K562 (cell line): Measurements from ENCODE around the gene POLR1D. TPM values are rescaled to one million over a fixed set of nuclear protein-coding genes. Genes with fewer than 3 reads are reported as not detected.

Source experiments
- ATAC-seq: fragments of 200-7000 bp; cut with Tn5 transposase; 3 replicates; pipeline ENCODE4 v1.9.1; 2020; ENCODE audit warnings: moderate library complexity
- BruUV-seq: library from RNA; stranded (reverse); fragments of 400-500 nt; replicated peaks from 2 replicates; lab custom pipeline; 2021; lab: Mats Ljungman, UMichigan
- CTCF ChIA-PET: fragments of 300-600 bp; formaldehyde crosslinking; extraction: SDS; loops from one replicate; lab custom pipeline; 2021; ENCODE audit warnings: low intra/inter-chr PET ratio; lab: Yijun Ruan, JAX
- POLR2A ChIA-PET: fragments of 300-600, 350-650 bp; sonication (Branson Sonifier 250); formaldehyde crosslinking; extraction: SDS; loops from one replicate; lab custom pipeline; 2021; ENCODE audit warnings: antibody characterized with exemption, inconsistent platforms; lab: Yijun Ruan, JAX
- DNase-seq, 4 experiments: peaks; one replicate each; pipeline versions ENCODE4 v3.0.0 to v3.0.0-alpha.2; 2011 to 2018; ENCODE audit warnings: low spot score in 3 of 4, mixed read lengths in 3 of 4; ENCODE audit errors: extremely low read depth in 1 of 4
- FAIRE-seq: peaks from 2 replicates; lab custom pipeline; 2011; peaks lifted over from hg19 to GRCh38; lab: Jason Lieb, UNC
- H2AFZ ChIP-seq: 2 replicates; pipeline ENCODE4 v1.6.0; 2011; ENCODE audit warnings: low read depth, low read length, control low read depth, inconsistent platforms
- H3K27ac ChIP-seq: fragments of 200-600 bp; 3 replicates; pipeline ENCODE4 v1.8.0; 2011; ENCODE audit warnings: low read depth, mild to moderate bottlenecking, control low read depth, inconsistent platforms, low read length, moderate library complexity, mixed read lengths; ENCODE audit errors: extremely low read depth
- H3K27me3 ChIP-seq, 2 experiments: fragments of 300-600 bp in 1 of 2; 2 replicates in 1 of 2; 3 replicates in 1 of 2; pipeline versions ENCODE4 v1.6.0 to v1.8.0; 2011; ENCODE audit warnings: inconsistent platforms in 2 of 2, low read length in 2 of 2, mild to moderate bottlenecking in 1 of 2, mixed read lengths in 1 of 2, moderate library complexity in 1 of 2; ENCODE audit not compliant: control insufficient read depth in 2 of 2, insufficient read depth in 2 of 2
- H3K36me3 ChIP-seq: fragments of 300-600 bp; 3 replicates; pipeline ENCODE4 v1.8.0; 2011; ENCODE audit warnings: mild to moderate bottlenecking, low read length, inconsistent platforms; ENCODE audit not compliant: control insufficient read depth, insufficient read depth
- H3K4me1 ChIP-seq, 2 experiments: fragments of 200-600 bp in 1 of 2; replicated peaks in 1 of 2; 2 replicates in 1 of 2; 3 replicates in 1 of 2; pipeline versions ENCODE4 v1.5.1 to v1.8.0; 2011; ENCODE audit warnings: inconsistent platforms in 2 of 2, low read length in 2 of 2, mild to moderate bottlenecking in 1 of 2, mixed read lengths in 1 of 2, moderate library complexity in 1 of 2; ENCODE audit not compliant: control insufficient read depth in 2 of 2, insufficient read depth in 2 of 2
- H3K4me2 ChIP-seq: 2 replicates; pipeline ENCODE4 v1.6.1; 2011; ENCODE audit warnings: low read length, control low read depth, inconsistent platforms, mixed read lengths; ENCODE audit not compliant: insufficient read depth
- H3K4me3 ChIP-seq: fragments of 200-600 bp; sonication (generic), shearing (Covaris generic); 2 replicates; pipeline ENCODE4 v1.5.1; 2016; ENCODE audit warnings: control low read depth, inconsistent platforms
- H3K79me2 ChIP-seq: fragments of 200-600 bp; 3 replicates; pipeline ENCODE4 v1.8.0; 2011; ENCODE audit warnings: low read length, inconsistent platforms; ENCODE audit not compliant: control insufficient read depth, insufficient read depth
- H3K9ac ChIP-seq, 2 experiments: 2 replicates each; pipeline versions ENCODE4 v1.6.0 to v1.6.1; 2011; ENCODE audit warnings: low read depth in 2 of 2, low read length in 2 of 2, control low read depth in 1 of 2, inconsistent platforms in 1 of 2, mild to moderate bottlenecking in 1 of 2, mixed read lengths in 1 of 2; ENCODE audit not compliant: insufficient read depth in 1 of 2
- H3K9me1 ChIP-seq: one replicate; pipeline ENCODE4 v1.6.0; 2011; ENCODE audit warnings: inconsistent platforms, mild to moderate bottlenecking, low read length, moderate library complexity; ENCODE audit not compliant: control insufficient read depth, insufficient read depth
- H3K9me3 ChIP-seq: replicated peaks from 2 replicates; pipeline ENCODE4 v1.5.1; 2011; ENCODE audit warnings: low read depth, low read length, inconsistent platforms; ENCODE audit not compliant: control insufficient read depth, insufficient read depth
- H4K20me1 ChIP-seq: replicated peaks from 2 replicates; pipeline ENCODE4 v1.6.1; 2011; ENCODE audit warnings: low read length, inconsistent platforms, mixed read lengths; ENCODE audit not compliant: control insufficient read depth, insufficient read depth
- ATF1 ChIP-seq, 2 experiments: fragments of 450-650 bp in 1 of 2; IDR thresholded peaks; 2 replicates each; pipeline ENCODE4 v1.6.1; 2016; ENCODE audit warnings: missing compliant biosample characterization in 1 of 2, missing genetic modification characterization in 1 of 2
- BRD9 ChIP-seq: fragments of 450-650 bp; IDR thresholded peaks from 2 replicates; pipeline ENCODE4 v1.6.1; 2018; ENCODE audit warnings: low read depth; ENCODE audit not compliant: partially characterized antibody
- CBX8 ChIP-seq: fragments of 200-600 bp; sonication (generic); IDR thresholded peaks from 2 replicates; pipeline ENCODE4 v1.6.1; 2012; ENCODE audit warnings: borderline replicate concordance, mixed run types, low read depth, mild to moderate bottlenecking, moderate library complexity, mixed read lengths, low read length, control low read depth, inconsistent platforms; ENCODE audit not compliant: poor library complexity, severe bottlenecking; ENCODE audit errors: extremely low read depth
- CSDE1 ChIP-seq, 2 experiments: fragments of 450-650 bp; IDR thresholded peaks; 2 replicates each; pipeline ENCODE4 v1.6.1; 2016; ENCODE audit warnings: mild to moderate bottlenecking in 1 of 2
- ESRRB ChIP-seq: fragments of 250-450 bp; sonication (Bioruptor Pico); IDR thresholded peaks from 2 replicates; pipeline ENCODE4 v1.5.0; 2020; ENCODE audit warnings: mild to moderate bottlenecking, moderate library complexity, borderline replicate concordance
- HDAC8 ChIP-seq: fragments of 450-650 bp; IDR thresholded peaks from 2 replicates; pipeline ENCODE4 v1.6.1; 2016; ENCODE audit warnings: mild to moderate bottlenecking, missing genetic modification characterization, moderate library complexity, missing compliant biosample characterization
- HIVEP1 ChIP-seq: fragments of 250-450 bp; sonication (Bioruptor Pico); IDR thresholded peaks from 2 replicates; pipeline ENCODE4 v1.4.0; 2020; ENCODE audit warnings: mild to moderate bottlenecking
- KAT8 ChIP-seq: fragments of 450-650 bp; IDR thresholded peaks from 2 replicates; pipeline ENCODE4 v1.6.1; 2016; ENCODE audit warnings: low read depth, mild to moderate bottlenecking
- POLR2G ChIP-seq: fragments of 200-400 bp; formaldehyde crosslinking; IDR thresholded peaks from 2 replicates; pipeline ENCODE4 v1.6.1; 2017; ENCODE audit warnings: low read depth, mild to moderate bottlenecking, antibody characterized with exemption, low read length, moderate library complexity
- RBM15 ChIP-seq: fragments of 200-400 bp; formaldehyde crosslinking; IDR thresholded peaks from 2 replicates; pipeline ENCODE4 v1.6.1; 2018; ENCODE audit warnings: mild to moderate bottlenecking, low read length, moderate library complexity; ENCODE audit not compliant: insufficient read depth
- TCF3 ChIP-seq: sonication (generic); formaldehyde crosslinking; IDR thresholded peaks from 2 replicates; pipeline ENCODE4 v1.4.0; 2020; ENCODE audit warnings: mild to moderate bottlenecking, missing genetic modification reagents
- TCFL5 ChIP-seq: fragments of 250-450 bp; sonication (Bioruptor Pico); conservative IDR thresholded peaks from 2 replicates; pipeline ENCODE4 v1.6.1; 2021; ENCODE audit warnings: mild to moderate bottlenecking, moderate library complexity, matching md5 sums
- TEAD2 ChIP-seq: fragments of 450-650 bp; IDR thresholded peaks from 2 replicates; pipeline ENCODE4 v1.6.1; 2016; ENCODE audit warnings: missing genetic modification characterization, control low read depth, missing compliant biosample characterization
- TOE1 ChIP-seq, 2 experiments: fragments of 450-650 bp in 1 of 2; sonication (generic) in 1 of 2; formaldehyde crosslinking in 1 of 2; IDR thresholded peaks; 2 replicates each; pipeline versions ENCODE4 v1.7.1 to v1.8.0; 2016 to 2022; ENCODE audit warnings: borderline replicate concordance in 2 of 2, mild to moderate bottlenecking in 2 of 2, antibody characterized with exemption in 1 of 2, inconsistent platforms in 1 of 2, low read depth in 1 of 2, missing genetic modification reagents in 1 of 2, moderate library complexity in 1 of 2
- WGBS: fragments of 100-300 bp; shearing (Covaris generic); methylation state at CpG from one replicate; pipeline ENCODE4 v1.1.6; 2016; ENCODE audit warnings: low coverage, mixed read lengths; ENCODE audit not compliant: insufficient coverage; ENCODE audit errors: missing lambda C conversion rate; 5-methylcytosine and 5-hydroxymethylcytosine counted together
- in situ Hi-C: fragments of 300-500 bp; cut with MboI; formaldehyde crosslinking; loops from 4 replicates; pipeline ENCODE4 v1.15.0; 2018; ENCODE audit warnings: inconsistent platforms, mixed read lengths
- intact Hi-C: fragments of 100-400 bp; cut with micrococcal nuclease; formaldehyde crosslinking; loops from 2 replicates; pipeline ENCODE4 v1.14.2; 2022
- polyA plus RNA-seq, 8 experiments: library from polyadenylated mRNA; depleted of rRNA in 4 of 8; stranded (reverse) in 5 of 8; unstranded in 3 of 8; fragments of >200 nt; fragmentation: Nextera tagmentation in 2 of 8; fragmentation: Illumina TruSeq in 1 of 8; extraction: Ambion mirVana in 2 of 8; extraction: Trizol in 1 of 8; gene quantifications; 2 replicates each; pipeline versions ENCODE4 v1.2.1 to v1.2.3, GENCODE V29; 2011 to 2014; ENCODE audit warnings: inconsistent platforms in 1 of 8, missing spikeins in 1 of 8
- total RNA-seq, 7 experiments: library from RNA; depleted of rRNA in 6 of 7; stranded (reverse); fragments of >200 nt in 6 of 7; fragmentation: Illumina TruSeq in 2 of 7; extraction: Trizol in 2 of 7; gene quantifications; 2 replicates each; pipeline versions ENCODE4 v1.2.1 to v1.2.3, GENCODE V29; 2011 to 2021; ENCODE audit warnings: low replicate concordance in 1 of 7
- TF ChIP-seq, protein P1 (sequence below): fragments of 450-650 bp; IDR thresholded peaks from 2 replicates; pipeline ENCODE4 v1.6.1; 2016
- TF ChIP-seq, protein P2 (sequence below): sonication (generic); formaldehyde crosslinking; IDR thresholded peaks from 2 replicates; pipeline ENCODE4 v1.8.0; 2023; ENCODE audit warnings: mild to moderate bottlenecking, missing genetic modification reagents
- TF ChIP-seq, protein P3 (sequence below): fragments of 250-450 bp; sonication (Bioruptor Pico); IDR thresholded peaks from 2 replicates; pipeline ENCODE4 v1.5.0; 2021
- TF ChIP-seq, protein P4 (sequence below): fragments of 450-650 bp; formaldehyde crosslinking; conservative IDR thresholded peaks from 2 replicates; pipeline ENCODE4 v1.4.0; 2022; ENCODE audit warnings: mild to moderate bottlenecking, missing genetic modification characterization

POLR1D gene
- total and polyA plus RNA-seq, 9 of the 15 experiments (the other 6 are each of a cell fraction or from before 2014, with no cell fraction given): 107 to 188 (median 145) TPM

DNA sequence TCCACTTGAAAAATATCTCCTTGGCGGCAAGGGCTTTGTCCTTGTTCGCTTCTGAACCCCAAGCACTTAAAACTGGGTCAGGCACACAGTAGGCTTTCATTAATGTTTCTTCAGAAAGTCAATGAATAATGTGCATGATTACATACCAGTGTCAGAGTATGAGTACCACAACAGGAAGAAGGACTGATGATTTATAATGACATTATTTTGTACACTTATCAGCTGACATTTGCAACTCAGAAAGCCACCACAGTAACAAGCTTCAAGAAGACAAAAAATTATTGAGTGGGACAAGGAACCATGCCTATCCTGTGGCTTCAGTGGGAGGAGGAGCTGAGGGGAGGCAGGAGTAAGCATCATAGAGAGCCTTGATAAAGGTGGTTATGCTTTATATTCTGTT lies 10.0 kb downstream of the POLR1D start:
- Histone ChIP-seq H3K79me2 (peaks cover 16% of the 10 kb centered on the region; the same call in 2 of the 3 replicates), H3K27me3 (no peaks in the 10 kb centered on the region), H4K20me1 (no peaks in the 10 kb centered on the region), H3K27ac (no peak overlapping the region), H3K4me1 (peaks cover 0 to 3% of the 10 kb centered on the region in 2 experiments; a peak in 2 of 5 replicates), H3K9me1 (peaks cover 5% of the 10 kb centered on the region), H3K9me3 (no peaks in the 10 kb centered on the region), H3K4me3 (no peak overlapping the region), H3K36me3 (peaks cover 20% of the 10 kb centered on the region; the same call in 1 of the 3 replicates), H3K4me2 (no peak overlapping the region), H3K9ac (no peak overlapping the region), H2AFZ (no peak overlapping the region)
- no peak for FAIRE-seq
- ChIA-PET POLR2A (interaction anchor here (0.6 to 1.8 kb wide), 3 partner anchors 7 to 217 kb away, joined by 3 to 4 read pairs (median 3); partner anchors contain the start of gene LNX2), CTCF (no interaction called here)
- in situ Hi-C loops (no loop called here), intact Hi-C loops (no loop called here)
- ATAC-seq: no peak
- WGBS: 95% methylated on average over 2 of the region's 2 CpGs
- no peak for DNase-seq
- BruUV-seq: no TSS peak
- TF ChIP-seq, protein P1, sequence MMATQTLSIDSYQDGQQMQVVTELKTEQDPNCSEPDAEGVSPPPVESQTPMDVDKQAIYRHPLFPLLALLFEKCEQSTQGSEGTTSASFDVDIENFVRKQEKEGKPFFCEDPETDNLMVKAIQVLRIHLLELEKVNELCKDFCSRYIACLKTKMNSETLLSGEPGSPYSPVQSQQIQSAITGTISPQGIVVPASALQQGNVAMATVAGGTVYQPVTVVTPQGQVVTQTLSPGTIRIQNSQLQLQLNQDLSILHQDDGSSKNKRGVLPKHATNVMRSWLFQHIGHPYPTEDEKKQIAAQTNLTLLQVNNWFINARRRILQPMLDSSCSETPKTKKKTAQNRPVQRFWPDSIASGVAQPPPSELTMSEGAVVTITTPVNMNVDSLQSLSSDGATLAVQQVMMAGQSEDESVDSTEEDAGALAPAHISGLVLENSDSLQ: no peak
- no peak for TF ChIP-seq ESRRB
- no peak for TF ChIP-seq CBX8
- no peak for TF ChIP-seq TCF3
- TF ChIP-seq, protein P2, sequence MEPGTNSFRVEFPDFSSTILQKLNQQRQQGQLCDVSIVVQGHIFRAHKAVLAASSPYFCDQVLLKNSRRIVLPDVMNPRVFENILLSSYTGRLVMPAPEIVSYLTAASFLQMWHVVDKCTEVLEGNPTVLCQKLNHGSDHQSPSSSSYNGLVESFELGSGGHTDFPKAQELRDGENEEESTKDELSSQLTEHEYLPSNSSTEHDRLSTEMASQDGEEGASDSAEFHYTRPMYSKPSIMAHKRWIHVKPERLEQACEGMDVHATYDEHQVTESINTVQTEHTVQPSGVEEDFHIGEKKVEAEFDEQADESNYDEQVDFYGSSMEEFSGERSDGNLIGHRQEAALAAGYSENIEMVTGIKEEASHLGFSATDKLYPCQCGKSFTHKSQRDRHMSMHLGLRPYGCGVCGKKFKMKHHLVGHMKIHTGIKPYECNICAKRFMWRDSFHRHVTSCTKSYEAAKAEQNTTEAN (CRISPR knock-in tag): no peak
- TF ChIP-seq TEAD2 (tag): no peak
- TF ChIP-seq KAT8: no peak
- no peak for TF ChIP-seq HDAC8
- TF ChIP-seq CSDE1 (IDR thresholded peaks at IDR 0.05): no peak
- TF ChIP-seq, protein P3, sequence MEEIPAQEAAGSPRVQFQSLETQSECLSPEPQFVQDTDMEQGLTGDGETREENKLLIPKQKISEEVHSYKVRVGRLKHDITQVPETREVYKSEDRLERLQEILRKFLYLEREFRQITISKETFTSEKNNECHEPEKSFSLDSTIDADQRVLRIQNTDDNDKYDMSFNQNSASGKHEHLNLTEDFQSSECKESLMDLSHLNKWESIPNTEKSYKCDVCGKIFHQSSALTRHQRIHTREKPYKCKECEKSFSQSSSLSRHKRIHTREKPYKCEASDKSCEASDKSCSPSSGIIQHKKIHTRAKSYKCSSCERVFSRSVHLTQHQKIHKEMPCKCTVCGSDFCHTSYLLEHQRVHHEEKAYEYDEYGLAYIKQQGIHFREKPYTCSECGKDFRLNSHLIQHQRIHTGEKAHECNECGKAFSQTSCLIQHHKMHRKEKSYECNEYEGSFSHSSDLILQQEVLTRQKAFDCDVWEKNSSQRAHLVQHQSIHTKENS (CRISPR knock-in tag): no peak
- no peak for TF ChIP-seq RBM15
- TF ChIP-seq ATF1 (CRISPR knock-in tag; IDR thresholded peaks at IDR 0.05): no peak
- no peak for TF ChIP-seq ATF1 (tag; IDR thresholded peaks at IDR 0.05)
- no peak for TF ChIP-seq HIVEP1 (CRISPR knock-in tag)
- no peak for TF ChIP-seq POLR2G
- no peak for TF ChIP-seq TCFL5 (CRISPR knock-in tag)
- TF ChIP-seq TOE1 (IDR thresholded peaks at IDR 0.05; ENCODE audit: borderline replicate concordance): no peak
- TF ChIP-seq TOE1 (CRISPR knock-in tag; IDR thresholded peaks at IDR 0.05; ENCODE audit: borderline replicate concordance, low read depth): no peak
- no peak for TF ChIP-seq BRD9
- TF ChIP-seq, protein P4, sequence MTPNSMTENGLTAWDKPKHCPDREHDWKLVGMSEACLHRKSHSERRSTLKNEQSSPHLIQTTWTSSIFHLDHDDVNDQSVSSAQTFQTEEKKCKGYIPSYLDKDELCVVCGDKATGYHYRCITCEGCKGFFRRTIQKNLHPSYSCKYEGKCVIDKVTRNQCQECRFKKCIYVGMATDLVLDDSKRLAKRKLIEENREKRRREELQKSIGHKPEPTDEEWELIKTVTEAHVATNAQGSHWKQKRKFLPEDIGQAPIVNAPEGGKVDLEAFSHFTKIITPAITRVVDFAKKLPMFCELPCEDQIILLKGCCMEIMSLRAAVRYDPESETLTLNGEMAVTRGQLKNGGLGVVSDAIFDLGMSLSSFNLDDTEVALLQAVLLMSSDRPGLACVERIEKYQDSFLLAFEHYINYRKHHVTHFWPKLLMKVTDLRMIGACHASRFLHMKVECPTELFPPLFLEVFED (CRISPR knock-in tag): no peak
